ENCODE data around the gene PPP2R2C.

Gene PPP2R2C

DNA sequence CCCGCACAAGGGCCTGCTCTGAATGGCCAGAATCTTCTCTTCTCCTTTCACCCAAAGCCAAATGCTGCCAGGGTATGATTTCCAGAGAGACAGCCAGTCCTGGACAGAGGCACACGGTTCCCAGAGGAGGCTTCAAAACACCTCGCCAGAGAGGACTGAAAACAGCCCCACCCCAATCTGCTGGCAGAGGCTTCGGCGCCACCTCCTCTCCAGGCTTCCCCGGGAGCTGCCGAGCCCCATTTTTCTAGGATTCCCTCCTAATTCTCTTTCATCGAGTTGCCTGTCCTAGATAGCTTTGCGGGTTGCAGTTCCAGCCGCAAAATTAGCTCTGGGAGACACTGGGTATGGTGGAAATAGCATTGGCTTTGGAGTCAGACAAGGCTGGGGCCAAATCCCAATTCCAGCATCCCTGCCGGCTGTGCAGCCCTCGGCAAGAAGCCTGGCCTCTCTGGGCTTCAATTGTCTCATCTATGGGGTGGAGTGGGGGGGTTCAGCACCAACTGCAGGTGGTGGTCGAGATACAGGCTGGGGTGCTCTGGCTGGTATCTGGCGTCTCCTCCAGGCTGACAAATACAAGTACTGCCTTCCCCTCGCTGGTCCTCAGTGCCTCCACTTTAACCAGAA is 22.6 kb downstream of the PPP2R2C start:
- Histone ChIP-seq H3K9me3 (ENCODE audit: control insufficient read depth, low read length) (no peaks in the 10 kb centered on the region), H3K27ac (no peak overlapping the region), H3K79me2 (no peaks in the 10 kb centered on the region), H2AFZ (no peak overlapping the region), H3K36me3 (ENCODE audit: control insufficient read depth, insufficient read depth, low read length) (no peaks in the 10 kb centered on the region), H3K27me3 (ENCODE audit: control insufficient read depth, insufficient read depth, low read length) (no peaks in the 10 kb centered on the region), H3K4me3 (ENCODE audit: low read depth, low read length) (no peak overlapping the region), H3K4me2 (ENCODE audit: low read length) (no peak overlapping the region), H3K9ac (no peak overlapping the region), H3K4me1 (no peaks in the 10 kb centered on the region)
- TF ChIP-seq, protein P1, sequence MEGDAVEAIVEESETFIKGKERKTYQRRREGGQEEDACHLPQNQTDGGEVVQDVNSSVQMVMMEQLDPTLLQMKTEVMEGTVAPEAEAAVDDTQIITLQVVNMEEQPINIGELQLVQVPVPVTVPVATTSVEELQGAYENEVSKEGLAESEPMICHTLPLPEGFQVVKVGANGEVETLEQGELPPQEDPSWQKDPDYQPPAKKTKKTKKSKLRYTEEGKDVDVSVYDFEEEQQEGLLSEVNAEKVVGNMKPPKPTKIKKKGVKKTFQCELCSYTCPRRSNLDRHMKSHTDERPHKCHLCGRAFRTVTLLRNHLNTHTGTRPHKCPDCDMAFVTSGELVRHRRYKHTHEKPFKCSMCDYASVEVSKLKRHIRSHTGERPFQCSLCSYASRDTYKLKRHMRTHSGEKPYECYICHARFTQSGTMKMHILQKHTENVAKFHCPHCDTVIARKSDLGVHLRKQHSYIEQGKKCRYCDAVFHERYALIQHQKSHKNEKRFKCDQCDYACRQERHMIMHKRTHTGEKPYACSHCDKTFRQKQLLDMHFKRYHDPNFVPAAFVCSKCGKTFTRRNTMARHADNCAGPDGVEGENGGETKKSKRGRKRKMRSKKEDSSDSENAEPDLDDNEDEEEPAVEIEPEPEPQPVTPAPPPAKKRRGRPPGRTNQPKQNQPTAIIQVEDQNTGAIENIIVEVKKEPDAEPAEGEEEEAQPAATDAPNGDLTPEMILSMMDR (IDR thresholded peaks at IDR 0.05): no peak

DNA sequence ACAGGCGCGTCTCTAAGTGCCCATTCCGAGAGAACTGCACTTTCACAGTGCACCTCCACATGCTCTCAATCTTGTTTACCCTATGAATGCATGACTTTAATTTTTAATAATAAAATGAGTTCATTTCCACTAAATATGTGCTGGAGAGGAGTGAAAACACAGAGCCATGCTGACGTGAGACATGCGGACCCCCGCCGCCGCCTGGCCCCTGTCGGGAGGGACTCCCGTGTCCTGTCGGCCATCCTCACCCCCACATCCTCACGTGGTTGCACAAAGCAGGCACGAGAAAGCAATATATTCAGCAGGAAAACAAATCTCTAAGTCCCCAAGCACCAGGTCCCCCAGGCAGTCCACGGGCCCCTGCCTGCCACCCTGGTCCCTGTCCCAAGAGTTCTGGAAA is 23.1 kb downstream of the PPP2R2C start:
- H2AFZ ChIP-seq: no peak overlapping the region
- no peaks in the 10 kb centered on the region for H3K36me3 ChIP-seq (ENCODE audit: control insufficient read depth, insufficient read depth, low read length)
- H3K27me3 ChIP-seq (ENCODE audit: control insufficient read depth, insufficient read depth, low read length): no peaks in the 10 kb centered on the region
- H3K9me3 ChIP-seq (ENCODE audit: control insufficient read depth, low read length): no peaks in the 10 kb centered on the region
- no peak overlapping the region for H3K4me3 ChIP-seq (ENCODE audit: low read depth, low read length)
- H3K9ac ChIP-seq: no peak overlapping the region
- TF ChIP-seq, protein P1 (IDR thresholded peaks at IDR 0.05): no peak
- no peaks in the 10 kb centered on the region for H3K79me2 ChIP-seq
- H3K4me2 ChIP-seq (ENCODE audit: low read length): no peak overlapping the region
- no peaks in the 10 kb centered on the region for H3K4me1 ChIP-seq
- no peak overlapping the region for H3K27ac ChIP-seq

DNA sequence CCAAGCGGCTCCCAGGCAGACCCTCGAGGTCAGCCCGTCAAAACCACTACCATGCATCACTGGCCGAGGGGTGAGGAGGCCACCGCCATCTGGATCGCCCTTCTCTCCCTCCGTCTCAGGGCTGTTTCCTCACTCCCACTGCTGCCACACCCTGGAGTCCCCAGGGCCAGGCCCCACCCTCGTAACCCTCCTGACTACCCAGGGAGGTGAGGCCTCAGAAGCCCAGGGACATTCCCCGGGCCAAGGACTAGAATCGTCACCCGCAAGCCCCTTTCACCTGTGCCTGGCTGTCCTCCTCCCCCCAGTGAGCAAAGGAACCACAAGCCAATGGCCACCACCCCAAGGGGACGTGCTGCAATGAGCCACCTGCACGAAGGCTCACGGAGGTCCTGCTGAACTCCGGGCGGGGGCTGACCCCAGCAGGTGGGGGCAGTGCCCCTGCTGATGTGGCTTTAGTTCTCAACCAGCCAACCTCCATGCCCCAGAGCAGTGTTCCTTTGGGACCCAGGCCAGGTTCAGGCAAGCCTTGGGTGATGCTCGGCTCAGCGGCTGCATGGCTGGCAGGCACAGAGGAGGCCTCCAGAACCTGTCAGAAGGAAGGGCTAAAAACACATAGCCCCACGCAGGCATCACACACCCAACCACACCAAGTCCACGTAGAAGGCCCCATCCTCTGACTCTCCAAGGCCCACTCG is 23.8 kb downstream of the PPP2R2C start:
- no peak overlapping the region for H3K27ac ChIP-seq
- H3K4me2 ChIP-seq (ENCODE audit: low read length): no peak overlapping the region
- H3K9ac ChIP-seq: no peak overlapping the region
- H3K79me2 ChIP-seq: no peaks in the 10 kb centered on the region
- no peaks in the 10 kb centered on the region for H3K9me3 ChIP-seq (ENCODE audit: control insufficient read depth, low read length)
- H2AFZ ChIP-seq: no peak overlapping the region
- no peak overlapping the region for H3K4me3 ChIP-seq (ENCODE audit: low read depth, low read length)
- no peaks in the 10 kb centered on the region for H3K36me3 ChIP-seq (ENCODE audit: control insufficient read depth, insufficient read depth, low read length)
- TF ChIP-seq, protein P1 (IDR thresholded peaks at IDR 0.05): no peak
- no peaks in the 10 kb centered on the region for H3K27me3 ChIP-seq (ENCODE audit: control insufficient read depth, insufficient read depth, low read length)
- H3K4me1 ChIP-seq: no peaks in the 10 kb centered on the region

DNA sequence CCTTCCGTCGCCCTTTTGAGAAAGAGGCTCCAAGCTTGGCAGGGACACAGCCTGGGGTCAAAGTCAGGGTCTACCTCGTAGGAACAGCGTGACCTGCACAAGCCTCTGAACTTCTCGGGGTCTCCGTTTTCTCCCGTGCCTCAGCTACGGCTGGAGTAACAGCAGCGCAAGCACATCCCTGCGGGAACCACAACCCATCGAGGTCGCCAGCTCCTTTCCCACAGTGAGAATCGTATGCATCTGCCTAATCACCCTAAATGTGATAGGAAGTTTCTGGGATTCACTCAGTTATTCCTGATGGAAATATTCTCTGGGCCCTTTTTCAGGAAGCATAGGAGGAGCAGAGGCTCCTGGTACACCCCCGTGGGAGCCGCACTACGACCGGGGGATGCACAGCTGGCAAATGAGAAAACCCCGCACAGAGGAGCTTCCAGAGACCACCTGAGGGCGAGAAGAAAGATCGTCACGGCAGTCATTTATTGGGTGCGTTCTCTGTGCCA is 24.7 kb downstream of the PPP2R2C start:
- Histone ChIP-seq H2AFZ (no peak overlapping the region), H3K4me3 (ENCODE audit: low read depth, low read length) (no peak overlapping the region), H3K4me2 (ENCODE audit: low read length) (no peak overlapping the region), H3K9me3 (ENCODE audit: control insufficient read depth, low read length) (no peaks in the 10 kb centered on the region), H3K79me2 (no peaks in the 10 kb centered on the region), H3K4me1 (no peaks in the 10 kb centered on the region), H3K27me3 (ENCODE audit: control insufficient read depth, insufficient read depth, low read length) (no peaks in the 10 kb centered on the region), H3K27ac (no peak overlapping the region), H3K36me3 (ENCODE audit: control insufficient read depth, insufficient read depth, low read length) (no peaks in the 10 kb centered on the region), H3K9ac (no peak overlapping the region)
- TF ChIP-seq, protein P1 (IDR thresholded peaks at IDR 0.05): no peak

Data from parathyroid adenoma (tissue), 2 donors.